Spleen (tissue), 7 donors: ENCODE data around the gene BHLHA9.

Experiments
- POLR2A ChIP-seq, 3 donors: fragments of 450-650 bp; IDR thresholded peaks; one replicate each; pipeline ENCODE4 v1.5.1; 2017; ENCODE audit warnings: antibody characterized with exemption in 3 of 3, mild to moderate bottlenecking in 1 of 3
- POLR2AphosphoS5 ChIP-seq, 3 donors: sonication (generic); formaldehyde crosslinking; IDR thresholded peaks; one replicate each; pipeline ENCODE4 v1.5.1; 2017; ENCODE audit warnings: antibody characterized with exemption in 3 of 3
- TF ChIP-seq, protein P1 (sequence below), 11 experiments: fragments of 200-600 bp in 7 of 11; fragments of 450-650 bp in 4 of 11; sonication (generic) in 4 of 11; IDR thresholded peaks in 8 of 11; conservative IDR thresholded peaks in 3 of 11; 1 replicate in 7 of 11; 2 replicates in 4 of 11; pipeline versions ENCODE4 v1.4.0 to v1.8.0; 2016 to 2021; ENCODE audit warnings: antibody characterized with exemption in 11 of 11, inconsistent platforms in 4 of 11, mild to moderate bottlenecking in 1 of 11
- donor health status: DM: no; HTN: no; CAD: no; lungs with moderate emphysema.
- donor health status: DM: no; HTN: no; CAD: no.
- donor health status: DM: no; HTN: no; CAD: no.

GRCh38 chr17:1223662-1224061, 46.6 kb upstream of the BHLHA9 start:
- TF ChIP-seq, protein P1, sequence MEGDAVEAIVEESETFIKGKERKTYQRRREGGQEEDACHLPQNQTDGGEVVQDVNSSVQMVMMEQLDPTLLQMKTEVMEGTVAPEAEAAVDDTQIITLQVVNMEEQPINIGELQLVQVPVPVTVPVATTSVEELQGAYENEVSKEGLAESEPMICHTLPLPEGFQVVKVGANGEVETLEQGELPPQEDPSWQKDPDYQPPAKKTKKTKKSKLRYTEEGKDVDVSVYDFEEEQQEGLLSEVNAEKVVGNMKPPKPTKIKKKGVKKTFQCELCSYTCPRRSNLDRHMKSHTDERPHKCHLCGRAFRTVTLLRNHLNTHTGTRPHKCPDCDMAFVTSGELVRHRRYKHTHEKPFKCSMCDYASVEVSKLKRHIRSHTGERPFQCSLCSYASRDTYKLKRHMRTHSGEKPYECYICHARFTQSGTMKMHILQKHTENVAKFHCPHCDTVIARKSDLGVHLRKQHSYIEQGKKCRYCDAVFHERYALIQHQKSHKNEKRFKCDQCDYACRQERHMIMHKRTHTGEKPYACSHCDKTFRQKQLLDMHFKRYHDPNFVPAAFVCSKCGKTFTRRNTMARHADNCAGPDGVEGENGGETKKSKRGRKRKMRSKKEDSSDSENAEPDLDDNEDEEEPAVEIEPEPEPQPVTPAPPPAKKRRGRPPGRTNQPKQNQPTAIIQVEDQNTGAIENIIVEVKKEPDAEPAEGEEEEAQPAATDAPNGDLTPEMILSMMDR (IDR thresholded peaks at IDR 0.05 in 8 of 11, conservative IDR thresholded peaks at IDR 0.05 in 3 of 11) = no peak
- no peak for TF ChIP-seq POLR2A (IDR thresholded peaks at IDR 0.05)
- TF ChIP-seq POLR2AphosphoS5 (IDR thresholded peaks at IDR 0.05) = no peak
